Activated CD4-positive, alpha-beta memory T cell treated with anti-CD3 and anti-CD28 coated beads, Interleukin-2, amount 10 ng/mL, durations not matched to agents 7 days and 5 days (primary cell): ENCODE measurements around the gene CREB3. TPM values are rescaled to one million over a fixed set of nuclear protein-coding genes. Genes with fewer than 3 reads are reported as not detected.

Experiments
- CTCF ChIA-PET: fragments of 350-600 bp; sonication (Branson Sonifier 250); formaldehyde crosslinking; loops from one replicate; lab custom pipeline; 2021; ENCODE audit warnings: antibody characterized with exemption, inconsistent platforms; lab: Charles Lee
- POLR2A ChIA-PET: fragments of 350-600 bp; sonication (Branson Sonifier 250); formaldehyde crosslinking; loops from one replicate; lab custom pipeline; 2021; ENCODE audit warnings: antibody characterized with exemption; lab: Charles Lee
- DNase-seq: peaks from one replicate; pipeline ENCODE4 v3.0.0-alpha.2; 2020
- H3K27ac Mint-ChIP-seq: one replicate; pipeline ENCODE4 v1.8.0; 2021; ENCODE audit warnings: mild to moderate bottlenecking, mixed read lengths
- H3K27me3 Mint-ChIP-seq: one replicate; pipeline ENCODE4 v1.8.0; 2021; ENCODE audit warnings: mixed read lengths
- H3K36me3 Mint-ChIP-seq: one replicate; pipeline ENCODE4 v1.8.0; 2021; ENCODE audit warnings: low read depth, mixed read lengths
- H3K4me1 Mint-ChIP-seq: one replicate; pipeline ENCODE4 v1.8.0; 2021; ENCODE audit warnings: mixed read lengths
- H3K4me3 Mint-ChIP-seq: one replicate; pipeline ENCODE4 v1.8.0; 2021; ENCODE audit warnings: mild to moderate bottlenecking, mixed read lengths
- H3K9me3 Mint-ChIP-seq: one replicate; pipeline ENCODE4 v1.8.0; 2021; ENCODE audit warnings: mixed read lengths
- total RNA-seq, 2 experiments: library from RNA; stranded (reverse); gene quantifications; one replicate each; pipeline ENCODE4 v1.2.3, GENCODE V29; 2021

Gene CREB3
- total RNA-seq: 10 to 100 TPM; 23.2 to 24.1 TPM

- Mint-ChIP-seq H3K4me3 (no peak within 1 kb of the TSS), H3K9me3 (no peaks in the 10 kb centered on the region), H3K36me3 (peaks cover 37% of the 10 kb centered on the region), H3K4me1 (peaks cover 23% of the 10 kb centered on the region), H3K27me3 (no peaks in the 10 kb centered on the region), H3K27ac (peak within 1 kb of the TSS; percentile 89)
- DNase-seq: peak; percentile 99
- CTCF ChIA-PET: interaction anchor here (0.6 to 8.0 kb wide), 17 partner anchors 12 to 661 kb away, joined by 3 to 95 read pairs (median 4); partner anchors contain the start of genes ARHGEF39, CCDC107, GBA2 and RGP1
- POLR2A ChIA-PET: interaction anchor here (0.8 to 7.6 kb wide), 22 partner anchors 9 to 629 kb away, joined by 3 to 147 read pairs (median 6); partner anchors contain the start of genes ARHGEF39, CCDC107, GBA2 and GNE
Observed at GRCh38 chr9:35732185-35732799, at the start of gene CREB3, which contains the start of gene TLN1. CREB3 (plus strand) TSS chr9:35732666; CDS start chr9:35732773, 107 bp downstream. TLN1 (minus strand) TSS chr9:35732195; CDS start chr9:35725694, 6,501 bp downstream.

- Mint-ChIP-seq H3K4me3 (no peak overlapping the region), H3K36me3 (no peaks in the 10 kb centered on the region), H3K4me1 (peaks cover 1% of the 10 kb centered on the region), H3K9me3 (no peaks in the 10 kb centered on the region), H3K27ac (no peak overlapping the region), H3K27me3 (no peaks in the 10 kb centered on the region)
- CTCF ChIA-PET: interaction anchor here (1.4 to 2.5 kb wide), 2 partner anchors 14 to 26 kb away, joined by 5 to 15 read pairs; partner anchors contain the start of genes CCDC107 and RMRP
- POLR2A ChIA-PET: interaction anchor here (2.0 kb wide), 1 partner anchor 48 kb away, joined by 6 read pairs; no protein-coding TSS in a partner anchor
- DNase-seq: no peak
Observed at GRCh38 chr9:35683323-35683722, 49.1 kb upstream of the CREB3 start.

GRCh38 chr9:35684921-35685320, 47.5 kb upstream of the CREB3 start:
- Mint-ChIP-seq H3K27me3 (no peaks in the 10 kb centered on the region), H3K9me3 (no peaks in the 10 kb centered on the region), H3K27ac (no peak overlapping the region), H3K36me3 (no peaks in the 10 kb centered on the region), H3K4me3 (no peak overlapping the region), H3K4me1 (peaks cover 10% of the 10 kb centered on the region)
- POLR2A ChIA-PET: interaction anchor here (2.0 kb wide), 1 partner anchor 46 kb away, joined by 6 read pairs; no protein-coding TSS in a partner anchor
- DNase-seq: no peak
- CTCF ChIA-PET: interaction anchor here (2.5 kb wide), 1 partner anchor 12 kb away, joined by 15 read pairs; no protein-coding TSS in a partner anchor

- no peak for DNase-seq
- ChIA-PET CTCF (interaction anchor here (2.5 kb wide), 1 partner anchor 12 kb away, joined by 15 read pairs; no protein-coding TSS in a partner anchor), POLR2A (interaction anchor here (1.1 kb wide), 1 partner anchor 38 kb away, joined by 3 read pairs; no protein-coding TSS in a partner anchor)
- Mint-ChIP-seq H3K4me3 (no peak overlapping the region), H3K27ac (no peak overlapping the region), H3K9me3 (no peaks in the 10 kb centered on the region), H3K36me3 (no peaks in the 10 kb centered on the region), H3K27me3 (no peaks in the 10 kb centered on the region), H3K4me1 (peaks cover 12% of the 10 kb centered on the region)
Observed at GRCh38 chr9:35685506-35685905, 47.0 kb upstream of the CREB3 start.

GRCh38 chr9:35686222-35687203, 46.0 kb upstream of the CREB3 start:
- ChIA-PET POLR2A (interaction anchor here (1.1 kb wide), 1 partner anchor 39 kb away, joined by 3 read pairs; no protein-coding TSS in a partner anchor), CTCF (interaction anchor here (0.9 to 2.3 kb wide), 4 partner anchors 10 to 39 kb away, joined by 3 to 21 read pairs (median 4); partner anchors contain the start of genes CCDC107 and RMRP)
- Mint-ChIP-seq H3K27ac (no peak overlapping the region), H3K27me3 (no peaks in the 10 kb centered on the region), H3K36me3 (no peaks in the 10 kb centered on the region), H3K9me3 (no peaks in the 10 kb centered on the region), H3K4me3 (no peak overlapping the region), H3K4me1 (peaks cover 21% of the 10 kb centered on the region)
- no peak for DNase-seq

GRCh38 chr9:35687306-35687705, 45.2 kb upstream of the CREB3 start:
- DNase-seq: no peak
- no peak overlapping the region for H3K27ac Mint-ChIP-seq
- no peak overlapping the region for H3K4me3 Mint-ChIP-seq
- POLR2A ChIA-PET: interaction anchor here (2.0 kb wide), 1 partner anchor 22 kb away, joined by 7 read pairs; the partner anchor contains the start of gene ARHGEF39
- H3K9me3 Mint-ChIP-seq: no peaks in the 10 kb centered on the region
- no peaks in the 10 kb centered on the region for H3K36me3 Mint-ChIP-seq
- CTCF ChIA-PET: interaction anchor here (0.8 to 2.5 kb wide), 6 partner anchors 10 to 84 kb away, joined by 3 to 21 read pairs (median 8); partner anchors contain the start of genes CCDC107 and RMRP
- H3K27me3 Mint-ChIP-seq: no peaks in the 10 kb centered on the region
- peaks cover 24% of the 10 kb centered on the region for H3K4me1 Mint-ChIP-seq

- CTCF ChIA-PET: interaction anchor here (0.8 to 2.5 kb wide), 8 partner anchors 9 to 84 kb away, joined by 3 to 21 read pairs (median 4); partner anchors contain the start of genes CCDC107 and RMRP
- Mint-ChIP-seq H3K4me3 (no peak overlapping the region), H3K4me1 (peaks cover 24% of the 10 kb centered on the region), H3K9me3 (no peaks in the 10 kb centered on the region), H3K36me3 (no peaks in the 10 kb centered on the region), H3K27ac (no peak overlapping the region), H3K27me3 (no peaks in the 10 kb centered on the region)
- POLR2A ChIA-PET: interaction anchor here (0.9 to 4.6 kb wide), 6 partner anchors 8 to 43 kb away, joined by 3 to 24 read pairs (median 4); partner anchors contain the start of genes ARHGEF39, SIT1 and TLN1
- no peak for DNase-seq
Observed at GRCh38 chr9:35687972-35688557, 44.4 kb upstream of the CREB3 start.

- Mint-ChIP-seq H3K9me3 (no peaks in the 10 kb centered on the region), H3K4me3 (peak overlapping the region; percentile 51), H3K4me1 (peaks cover 24% of the 10 kb centered on the region), H3K36me3 (no peaks in the 10 kb centered on the region), H3K27ac (no peak overlapping the region), H3K27me3 (no peaks in the 10 kb centered on the region)
- no peak for DNase-seq
- ChIA-PET CTCF (interaction anchor here (0.8 to 2.5 kb wide), 8 partner anchors 8 to 78 kb away, joined by 3 to 21 read pairs (median 5); partner anchors contain the start of genes ARHGEF39, CCDC107 and RMRP), POLR2A (interaction anchor here (0.9 to 4.6 kb wide), 7 partner anchors 8 to 43 kb away, joined by 3 to 24 read pairs (median 4); partner anchors contain the start of genes ARHGEF39, SIT1 and TLN1)
Observed at GRCh38 chr9:35688558-35689541, 43.6 kb upstream of the CREB3 start.

- Mint-ChIP-seq H3K27ac (no peak within 1 kb of the TSS), H3K4me1 (peaks cover 24% of the 10 kb centered on the region), H3K36me3 (no peaks in the 10 kb centered on the region), H3K4me3 (peak within 1 kb of the TSS; percentile 75), H3K9me3 (no peaks in the 10 kb centered on the region), H3K27me3 (no peaks in the 10 kb centered on the region)
- DNase-seq: no peak
- CTCF ChIA-PET: interaction anchor here (1.1 to 8.0 kb wide), 6 partner anchors 25 to 78 kb away, joined by 3 to 60 read pairs (median 10); partner anchors contain the start of genes ARHGEF39, CCDC107 and RMRP
- POLR2A ChIA-PET: interaction anchor here (0.9 to 4.6 kb wide), 7 partner anchors 10 to 43 kb away, joined by 3 to 24 read pairs (median 5); partner anchors contain the start of genes ARHGEF39, CCDC107, CREB3 and RMRP
Observed at GRCh38 chr9:35689542-35690293, 42.7 kb upstream of the CREB3 start, which contains the start of gene TPM2. TPM2 (minus strand) TSS chr9:35689925; CDS start chr9:35689817, 108 bp downstream.

GRCh38 chr9:35690294-35690613, 42.2 kb upstream of the CREB3 start:
- Mint-ChIP-seq H3K27me3 (no peaks in the 10 kb centered on the region), H3K9me3 (no peaks in the 10 kb centered on the region), H3K27ac (no peak overlapping the region), H3K36me3 (no peaks in the 10 kb centered on the region), H3K4me3 (peak overlapping the region; percentile 75), H3K4me1 (peaks cover 24% of the 10 kb centered on the region)
- DNase-seq: no peak
- CTCF ChIA-PET: interaction anchor here (1.1 to 8.0 kb wide), 5 partner anchors 26 to 79 kb away, joined by 3 to 60 read pairs (median 5); partner anchors contain the start of genes ARHGEF39, CCDC107 and RMRP
- POLR2A ChIA-PET: interaction anchor here (0.9 to 4.6 kb wide), 7 partner anchors 11 to 43 kb away, joined by 3 to 24 read pairs (median 8); partner anchors contain the start of genes ARHGEF39, CCDC107, CREB3 and RMRP
